H1 (cell line): ENCODE measurements around the gene ARHGAP8. TPM values are rescaled to one million over a fixed set of nuclear protein-coding genes. Genes with fewer than 3 reads are reported as not detected.

Experiments
- CTCF ChIA-PET: fragments of 300-600 bp; sonication (Branson Sonifier 250); formaldehyde crosslinking; loops from one replicate; lab custom pipeline; 2021; ENCODE audit not compliant: partially characterized antibody; lab: Charles Lee
- POLR2A ChIA-PET: fragments of 300-600 bp; sonication (Branson Sonifier 250); formaldehyde crosslinking; loops from one replicate; lab custom pipeline; 2021; ENCODE audit warnings: inconsistent platforms; ENCODE audit not compliant: partially characterized antibody; lab: Charles Lee
- DNase-seq, 2 experiments: peaks; one replicate each; pipeline versions ENCODE4 v3.0.0 to v3.0.0-alpha.2; 2010 to 2022; ENCODE audit warnings: low spot score in 2 of 2, low read depth in 1 of 2, mixed read lengths in 1 of 2
- FAIRE-seq: peaks from 2 replicates; lab custom pipeline; 2011; peaks lifted over from hg19 to GRCh38; lab: Jason Lieb, UNC
- H2AFZ ChIP-seq: 2 replicates; pipeline ENCODE4 v1.8.1; 2012; ENCODE audit warnings: low read length, inconsistent platforms
- H2AK5ac ChIP-seq: 2 replicates; pipeline ENCODE4 v1.6.1; 2013; ENCODE audit warnings: low read depth, low read length
- H2BK120ac ChIP-seq: replicated peaks from 2 replicates; pipeline ENCODE3; 2013; ENCODE audit warnings: low read depth, low read length, inconsistent platforms
- H2BK12ac ChIP-seq: 2 replicates; pipeline ENCODE4 v1.6.1; 2013; ENCODE audit warnings: low read depth, low read length
- H2BK15ac ChIP-seq: 2 replicates; pipeline ENCODE4 v1.6.1; 2013; ENCODE audit warnings: low read length
- H2BK20ac ChIP-seq: 2 replicates; pipeline ENCODE4 v1.6.1; 2013; ENCODE audit warnings: low read length
- H2BK5ac ChIP-seq: 2 replicates; pipeline ENCODE4 v1.6.1; 2013; ENCODE audit warnings: low read depth, low read length
- H3K14ac ChIP-seq: 2 replicates; pipeline ENCODE4 v1.6.1; 2013; ENCODE audit warnings: inconsistent platforms; ENCODE audit not compliant: insufficient read length
- H3K18ac ChIP-seq: 2 replicates; pipeline ENCODE4 v1.6.1; 2013; ENCODE audit warnings: low read length; ENCODE audit errors: extremely low read depth
- H3K23ac ChIP-seq: 2 replicates; pipeline ENCODE4 v1.6.1; 2013; ENCODE audit warnings: inconsistent platforms; ENCODE audit not compliant: insufficient read length
- H3K23me2 ChIP-seq: 2 replicates; pipeline ENCODE4 v1.6.1; 2013; ENCODE audit warnings: low read depth, low read length
- H3K27ac ChIP-seq: 2 replicates; pipeline ENCODE4 v1.6.1; 2011; ENCODE audit warnings: low read depth, low read length, inconsistent platforms
- H3K27me3 ChIP-seq, 4 experiments: replicated peaks in 1 of 4; 1 replicate in 1 of 4; 2 replicates in 3 of 4; pipeline versions ENCODE4 v1.6.1 to v1.8.1; 2011 to 2013; ENCODE audit warnings: low read length in 3 of 4, mild to moderate bottlenecking in 3 of 4, inconsistent platforms in 2 of 4, mixed read lengths in 2 of 4, moderate library complexity in 1 of 4; ENCODE audit not compliant: control insufficient read depth in 3 of 4, insufficient read depth in 3 of 4; ENCODE audit errors: extremely low read depth in 1 of 4
- H3K36me3 ChIP-seq, 4 experiments: 2 replicates each; pipeline versions ENCODE4 v1.6.1 to v1.8.1; 2011 to 2013; ENCODE audit warnings: mild to moderate bottlenecking in 4 of 4, low read length in 3 of 4, moderate library complexity in 2 of 4, control low read depth in 1 of 4, inconsistent platforms in 1 of 4; ENCODE audit not compliant: insufficient read depth in 4 of 4, control insufficient read depth in 2 of 4
- H3K4ac ChIP-seq: replicated peaks from 2 replicates; pipeline ENCODE3; 2013; ENCODE audit warnings: low read length, low read depth, mixed read lengths, inconsistent platforms; ENCODE audit not compliant: insufficient read length
- H3K4me1 ChIP-seq, 4 experiments: replicated peaks in 1 of 4; 1 replicate in 1 of 4; 2 replicates in 3 of 4; pipeline versions ENCODE4 v1.6.1 to v1.8.1; 2011 to 2013; ENCODE audit warnings: low read length in 3 of 4, inconsistent platforms in 2 of 4, mixed read lengths in 1 of 4; ENCODE audit not compliant: insufficient read depth in 4 of 4, control insufficient read depth in 3 of 4
- H3K4me2 ChIP-seq, 2 experiments: 2 replicates each; pipeline versions ENCODE4 v1.6.1 to v1.8.1; 2011 to 2013; ENCODE audit warnings: low read depth in 2 of 2, low read length in 2 of 2, control low read depth in 1 of 2, inconsistent platforms in 1 of 2, mild to moderate bottlenecking in 1 of 2; ENCODE audit not compliant: insufficient read depth in 1 of 2
- H3K4me3 ChIP-seq, 4 experiments: fragments of 200-600, 300-600 bp in 1 of 4; sonication (generic), shearing (Covaris generic), sonication (Bioruptor Twin) in 1 of 4; 2 replicates each; pipeline versions ENCODE4 v1.5.1 to v1.8.1; 2011 to 2016; ENCODE audit warnings: low read length in 4 of 4, low read depth in 3 of 4, control low read depth in 2 of 4, inconsistent platforms in 2 of 4, mild to moderate bottlenecking in 2 of 4, mixed read lengths in 1 of 4, moderate library complexity in 1 of 4; ENCODE audit not compliant: insufficient read depth in 2 of 4; ENCODE audit errors: extremely low read depth in 1 of 4
- H3K56ac ChIP-seq: replicated peaks from 2 replicates; pipeline ENCODE3; 2013; ENCODE audit warnings: low read depth, mild to moderate bottlenecking, mixed read lengths, low read length, inconsistent platforms; ENCODE audit not compliant: insufficient read length
- H3K79me1 ChIP-seq: 2 replicates; pipeline ENCODE4 v1.6.1; 2013; ENCODE audit warnings: low read depth, low read length, control low read depth
- H3K79me2 ChIP-seq, 2 experiments: 2 replicates each; pipeline versions ENCODE4 v1.6.1 to v1.8.1; 2012 to 2013; ENCODE audit warnings: low read length in 2 of 2, mild to moderate bottlenecking in 2 of 2, inconsistent platforms in 1 of 2; ENCODE audit not compliant: insufficient read depth in 2 of 2, control insufficient read depth in 1 of 2
- H3K9ac ChIP-seq, 4 experiments: replicated peaks in 1 of 4; 1 replicate in 1 of 4; 2 replicates in 3 of 4; pipeline versions ENCODE4 v1.6.1 to v1.8.1; 2011 to 2013; ENCODE audit warnings: low read depth in 3 of 4, low read length in 3 of 4, control low read depth in 2 of 4, mild to moderate bottlenecking in 2 of 4, moderate library complexity in 2 of 4, inconsistent platforms in 1 of 4; ENCODE audit errors: extremely low read depth in 1 of 4
- H3K9me3 ChIP-seq, 2 experiments: 2 replicates each; pipeline versions ENCODE4 v1.6.1 to v1.8.1; 2012 to 2013; ENCODE audit warnings: mild to moderate bottlenecking in 2 of 2, moderate library complexity in 2 of 2, control low read depth in 1 of 2, inconsistent platforms in 1 of 2, low read depth in 1 of 2, low read length in 1 of 2, mixed read lengths in 1 of 2; ENCODE audit not compliant: insufficient read depth in 2 of 2
- H4K20me1 ChIP-seq, 2 experiments: replicated peaks in 1 of 2; 2 replicates each; pipeline versions ENCODE3 to v1.8.1; 2011 to 2013; ENCODE audit warnings: inconsistent platforms in 2 of 2, low read length in 2 of 2, mild to moderate bottlenecking in 1 of 2; ENCODE audit not compliant: insufficient read depth in 2 of 2, control insufficient read depth in 1 of 2
- H4K5ac ChIP-seq: 2 replicates; pipeline ENCODE4 v1.6.1; 2013; ENCODE audit warnings: low read length, low read depth, mixed read lengths, inconsistent platforms; ENCODE audit not compliant: insufficient read length
- H4K8ac ChIP-seq: 2 replicates; pipeline ENCODE4 v1.8.0; 2013; ENCODE audit warnings: mild to moderate bottlenecking, moderate library complexity, low read length, inconsistent platforms; ENCODE audit not compliant: insufficient read depth; ENCODE audit errors: extremely low read depth
- H4K91ac ChIP-seq: replicated peaks from 2 replicates; pipeline ENCODE3; 2013; ENCODE audit warnings: low read length, mixed read lengths, inconsistent platforms; ENCODE audit not compliant: insufficient read length
- CBX5 ChIP-seq: fragments of 300-800, 300-1000 bp; sonication (generic); IDR thresholded peaks from 2 replicates; pipeline ENCODE4 v1.7.1; 2016; ENCODE audit warnings: antibody characterized with exemption, low read length, low read depth
- CREB1 ChIP-seq: IDR thresholded peaks from 2 replicates; pipeline ENCODE4 v1.6.1; 2012; ENCODE audit warnings: inconsistent platforms
- CTBP2 ChIP-seq: IDR thresholded peaks from 2 replicates; pipeline ENCODE4 v1.7.0; 2011; ENCODE audit warnings: borderline replicate concordance, mild to moderate bottlenecking, moderate library complexity, mixed read lengths, low read length; ENCODE audit not compliant: insufficient read depth, insufficient read length
- EP300 ChIP-seq, 2 experiments: IDR thresholded peaks; 1 replicate in 1 of 2; 2 replicates in 1 of 2; pipeline ENCODE4 v1.6.1; 2011 to 2012; ENCODE audit warnings: low read depth in 2 of 2, low read length in 2 of 2, mild to moderate bottlenecking in 2 of 2, borderline replicate concordance in 1 of 2, inconsistent platforms in 1 of 2, moderate library complexity in 1 of 2
- FOSL1 ChIP-seq: IDR thresholded peaks from 2 replicates; pipeline ENCODE4 v1.6.1; 2011; ENCODE audit warnings: mild to moderate bottlenecking, low read depth, low read length, moderate library complexity; ENCODE audit not compliant: insufficient read depth
- KDM1A ChIP-seq: fragments of 200-600, 300-600 bp; sonication (generic); IDR thresholded peaks from 2 replicates; pipeline ENCODE4 v1.7.1; 2016; ENCODE audit warnings: mild to moderate bottlenecking, low read length, borderline replicate concordance
- KDM4A ChIP-seq: IDR thresholded peaks from one replicate; pipeline ENCODE4 v1.7.1; 2012; ENCODE audit warnings: low read depth, mild to moderate bottlenecking, moderate library complexity, low read length, inconsistent platforms; ENCODE audit not compliant: severe bottlenecking
- PHF8 ChIP-seq: fragments of 200-600 bp; sonication (generic); conservative IDR thresholded peaks from 2 replicates; pipeline ENCODE4 v1.7.1; 2012; ENCODE audit warnings: low read depth, mild to moderate bottlenecking, inconsistent platforms, low read length, moderate library complexity
- POLR2A ChIP-seq, 2 experiments: IDR thresholded peaks; 1 replicate in 1 of 2; 2 replicates in 1 of 2; pipeline ENCODE4 v1.6.1; 2011; ENCODE audit warnings: low read depth in 2 of 2, low read length in 2 of 2, mild to moderate bottlenecking in 2 of 2; ENCODE audit errors: control extremely low read depth in 1 of 2
- POU5F1 ChIP-seq: IDR thresholded peaks from 2 replicates; pipeline ENCODE4 v1.6.1; 2011; ENCODE audit warnings: low read depth, mild to moderate bottlenecking, low read length, moderate library complexity
- SAP30 ChIP-seq: fragments of 300-600 bp; sonication (generic); IDR thresholded peaks from 2 replicates; pipeline ENCODE4 v1.7.1; 2012; ENCODE audit warnings: low read length, moderate library complexity, mild to moderate bottlenecking, inconsistent platforms; ENCODE audit not compliant: insufficient read depth, insufficient replicate concordance
- SIRT6 ChIP-seq: IDR thresholded peaks from one replicate; pipeline ENCODE4 v1.7.1; 2012; ENCODE audit warnings: low read length, inconsistent platforms
- SIX5 ChIP-seq: IDR thresholded peaks from 2 replicates; pipeline ENCODE4 v1.6.1; 2011; ENCODE audit warnings: mild to moderate bottlenecking, low read depth, low read length
- TEAD4 ChIP-seq: IDR thresholded peaks from 2 replicates; pipeline ENCODE4 v1.6.1; 2012; ENCODE audit warnings: low read depth, low read length, inconsistent platforms, mixed read lengths
- WGBS, 2 experiments: shearing (Covaris generic) in 1 of 2; methylation state at CpG; one replicate each; pipeline versions ENCODE4 v1.1.6 to v1.1.7; 2013 to 2015; ENCODE audit warnings: low lambda C conversion rate in 2 of 2, mixed read lengths in 2 of 2, inconsistent platforms in 1 of 2, low coverage in 1 of 2, missing lambda C conversion rate in 1 of 2; ENCODE audit not compliant: insufficient replicate concordance in 2 of 2, insufficient coverage in 1 of 2, insufficient read length in 1 of 2; ENCODE audit errors: extremely low coverage in 1 of 2, missing lambda C conversion rate in 1 of 2; 5-methylcytosine and 5-hydroxymethylcytosine counted together
- polyA plus RNA-seq, 7 experiments: library from polyadenylated mRNA; depleted of rRNA in 3 of 7; stranded (reverse) in 5 of 7; unstranded in 2 of 7; fragments of >200 nt in 5 of 7; fragments of 200-250 nt in 2 of 7; gene quantifications; 1 replicate in 5 of 7; 2 replicates in 1 of 7; 4 replicates in 1 of 7; pipeline versions ENCODE4 v1.2.1 to v1.2.3, GENCODE V29; 2011 to 2013; ENCODE audit warnings: missing spikeins in 2 of 7, mixed read lengths in 2 of 7
- total RNA-seq: library from RNA; stranded (reverse); fragmentation: NEBNext Ultra II Directional; extraction: Animal tissue kit (Norgen Biotek cat#: 25700); gene quantifications from 2 replicates; pipeline ENCODE4 v1.2.1, GENCODE V29; 2021

Gene ARHGAP8
- total and polyA plus RNA-seq, 2 of the 8 experiments (the other 6 are each of a cell fraction or from before 2014, with no cell fraction given): 35.6 to 47.7 TPM

DNA sequence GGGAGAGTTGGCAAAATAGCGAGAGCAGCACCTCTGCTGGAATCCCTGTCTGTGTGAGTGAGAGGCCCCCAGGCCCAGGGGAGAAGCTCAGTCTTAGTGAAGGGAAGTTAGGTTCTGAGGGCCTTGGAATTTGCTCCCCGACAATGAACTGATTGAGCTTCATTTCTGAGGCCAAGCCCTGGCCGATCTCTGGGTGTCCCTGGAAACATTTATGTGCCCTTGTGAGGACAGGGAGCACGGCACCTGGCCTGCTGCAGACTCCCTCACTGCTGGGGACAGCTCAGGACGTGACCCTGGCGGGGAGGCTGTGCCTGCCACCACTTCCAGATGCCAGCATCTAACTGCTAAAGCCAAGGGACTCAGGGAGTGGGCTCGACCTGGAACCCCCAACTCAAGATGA, 52.0 kb downstream of the ARHGAP8 start:
- Histone ChIP-seq H3K4me3 (no peak overlapping the region), H2AK5ac (no peak overlapping the region), H2BK15ac (no peak overlapping the region), H3K79me2 (no peaks in the 10 kb centered on the region), H3K27me3 (no peaks in the 10 kb centered on the region), H2BK5ac (no peak overlapping the region), H3K27ac (no peak overlapping the region), H2BK120ac (no peak overlapping the region), H3K79me1 (0 out of 2 replicates have a peak, but pooled peaks cover 2% of the 10 kb centered on the region), H3K9me3 (no peaks in the 10 kb centered on the region), H4K8ac (no peak overlapping the region), H3K23me2 (no peaks in the 10 kb centered on the region), H3K23ac (no peak overlapping the region), H3K36me3 (peaks cover 0 to 3% (median under 1%) of the 10 kb centered on the region in 4 experiments; a peak in 4 of 8 replicates), H2AFZ (no peak overlapping the region), H4K5ac (no peak overlapping the region), H3K9ac (no peak overlapping the region), H3K56ac (no peak overlapping the region), H3K18ac (no peak overlapping the region), H3K4ac (no peak overlapping the region), H3K14ac (no peak overlapping the region), H3K4me2 (no peak overlapping the region), H4K91ac (no peak overlapping the region), H4K20me1 (peaks cover 4 to 7% of the 10 kb centered on the region in 2 experiments), H2BK12ac (no peak overlapping the region), H3K4me1 (peaks cover 7 to 14% (median 9%) of the 10 kb centered on the region in 4 experiments), H2BK20ac (no peak overlapping the region)
- no peak for FAIRE-seq
- ChIA-PET CTCF (interaction anchor here (0.8 to 2.1 kb wide), 8 partner anchors 8 to 281 kb away, joined by 3 to 6 read pairs (median 4); no protein-coding TSS in a partner anchor), POLR2A (interaction anchor here (1.4 kb wide), 1 partner anchor 8 kb away, joined by 3 read pairs; no protein-coding TSS in a partner anchor)
- TF ChIP-seq EP300 (IDR thresholded peaks at IDR 0.05; ENCODE audit: borderline replicate concordance in 1 of 2, low read depth in 2 of 2, low read length in 2 of 2) (no peak), POU5F1 (no peak), SAP30 (no peak), FOSL1 (no peak), POLR2A (IDR thresholded peaks at IDR 0.05; ENCODE audit: control extremely low read depth in 1 of 2, low read depth in 2 of 2, low read length in 2 of 2) (no peak), CBX5 (no peak), KDM4A (no peak), SIRT6 (no peak), CREB1 (no peak), PHF8 (no peak), KDM1A (no peak), TEAD4 (no peak), SIX5 (no peak), CTBP2 (no peak)
- no peak for DNase-seq
- 90% methylated on average over 7 of the region's 7 CpGs; no CpG with 5 or more reads in 1 of the 2 experiments for WGBS, 2 experiments
